CD4-positive, alpha-beta T cell treated with Interleukin-21 for 1 hour (primary cell): ENCODE measurements around the gene DNAJC7.
"Not testable (repeated sequence)": the region's sequence is repeated elsewhere in the genome, so short reads cannot be mapped to it uniquely, and the experiment has no call there.

ENCODE experiments used
- DNase-seq: peaks from one replicate; pipeline ENCODE4 v3.0.0-alpha.2; 2020

Gene DNAJC7

DNA sequence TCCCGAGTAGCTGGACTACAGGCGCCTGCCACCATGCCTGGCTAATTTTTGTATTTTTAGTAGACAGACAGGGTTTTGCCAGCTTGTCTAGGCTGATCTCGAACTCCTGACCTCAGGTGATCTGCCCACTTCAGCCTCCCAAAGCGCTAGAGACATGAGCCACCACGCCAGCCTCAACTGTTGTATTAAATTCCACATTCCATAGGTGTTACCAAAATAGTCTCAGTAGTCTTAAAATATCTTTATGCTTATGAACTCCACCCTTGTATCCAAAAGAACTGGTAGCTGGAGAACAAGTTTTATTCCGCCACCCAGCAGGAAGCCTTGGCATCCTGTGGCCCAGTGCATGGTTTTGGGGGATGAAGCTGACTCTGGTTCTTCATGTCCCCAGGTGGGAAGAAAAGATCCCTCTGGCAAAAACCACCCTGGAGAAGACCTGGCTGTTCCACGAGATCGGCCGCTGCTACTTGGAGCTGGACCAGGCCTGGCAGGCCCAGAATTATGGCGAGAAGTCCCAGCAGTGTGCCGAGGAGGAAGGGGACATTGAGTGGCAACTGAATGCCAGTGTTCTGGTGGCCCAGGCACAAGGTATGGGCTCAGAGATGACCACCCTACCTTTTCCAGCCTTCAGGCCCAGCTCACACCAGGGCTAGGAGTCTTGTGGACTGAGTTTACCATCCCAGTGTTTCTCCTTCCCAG lies 68.3 kb downstream of the DNAJC7 start:
- no peak for DNase-seq

DNA sequence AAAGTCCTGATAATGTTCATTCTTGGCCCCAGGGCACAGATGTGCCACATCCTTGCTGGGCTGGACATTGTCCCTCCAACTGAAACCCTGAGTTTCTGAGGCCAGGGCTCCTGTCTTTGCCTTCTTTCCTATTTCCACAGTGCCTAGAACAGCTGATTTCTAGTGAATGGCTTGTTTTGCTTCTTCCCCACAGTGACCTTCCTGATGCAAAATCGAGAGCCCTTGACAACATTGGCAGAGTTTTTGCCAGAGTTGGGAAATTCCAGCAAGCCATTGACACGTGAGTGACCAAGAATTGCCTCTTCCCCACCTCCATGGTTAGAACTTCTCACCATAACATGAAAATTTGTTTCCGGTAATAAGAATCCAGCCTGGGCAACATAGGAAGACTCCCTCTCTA lies 72.3 kb downstream of the DNAJC7 start:
- DNase-seq, result no peak

DNA sequence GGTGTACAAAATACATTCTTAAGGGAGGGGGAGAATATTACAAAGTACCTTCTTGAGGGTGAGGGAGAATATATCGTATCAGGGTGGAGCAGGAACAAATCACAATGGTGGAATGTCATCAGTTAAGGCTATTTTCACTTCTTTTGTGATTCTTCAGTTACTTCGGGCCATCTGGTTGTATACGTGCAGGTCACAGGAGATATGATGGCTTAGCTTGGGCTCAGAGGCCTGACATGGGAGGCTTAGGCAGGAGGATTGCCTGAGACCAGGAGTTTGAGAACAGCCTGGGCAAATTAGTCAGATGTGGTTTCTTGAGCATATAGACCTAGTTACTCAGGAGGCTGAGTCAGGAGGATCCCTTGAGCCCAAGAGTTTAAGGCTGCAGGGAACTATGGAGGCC lies 73.7 kb downstream of the DNAJC7 start:
- DNase-seq, result no peak

DNA sequence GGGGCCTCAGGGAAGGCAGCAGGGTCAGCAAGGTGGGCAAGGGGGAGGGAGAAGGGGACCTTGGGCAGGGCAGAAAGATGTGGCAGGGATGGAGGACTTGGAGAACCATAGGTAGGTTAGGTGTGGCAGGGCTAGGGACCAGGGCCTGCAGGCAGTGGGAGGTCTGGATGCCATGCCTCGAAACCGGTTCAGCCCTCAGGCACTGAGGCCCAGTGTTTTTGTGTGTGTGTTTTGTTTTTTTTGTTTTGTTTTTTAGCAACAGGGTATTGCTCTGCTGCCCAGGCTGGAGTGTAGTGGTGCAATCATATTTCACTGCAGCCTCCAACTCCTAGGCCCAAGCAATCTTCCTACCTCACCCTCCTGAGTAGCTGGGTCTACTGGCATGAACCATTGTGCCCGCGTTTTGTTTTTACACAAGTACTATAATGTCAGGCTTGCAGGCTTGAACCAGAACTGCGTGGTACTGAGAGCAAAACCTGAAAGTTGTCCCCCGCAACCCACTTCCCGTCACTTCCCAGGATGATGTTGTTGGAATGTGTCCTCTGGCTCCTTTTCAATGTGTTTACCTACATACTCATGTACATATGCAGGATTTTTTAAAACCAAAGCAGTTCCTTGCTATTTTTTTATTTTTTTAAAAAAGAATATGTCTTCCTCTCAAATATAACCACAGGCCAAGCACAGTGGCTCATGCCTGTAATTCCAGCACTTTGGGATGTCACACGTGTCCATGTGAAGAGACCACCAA lies 74.4 kb downstream of the DNAJC7 start:
- no peak for DNase-seq

DNA sequence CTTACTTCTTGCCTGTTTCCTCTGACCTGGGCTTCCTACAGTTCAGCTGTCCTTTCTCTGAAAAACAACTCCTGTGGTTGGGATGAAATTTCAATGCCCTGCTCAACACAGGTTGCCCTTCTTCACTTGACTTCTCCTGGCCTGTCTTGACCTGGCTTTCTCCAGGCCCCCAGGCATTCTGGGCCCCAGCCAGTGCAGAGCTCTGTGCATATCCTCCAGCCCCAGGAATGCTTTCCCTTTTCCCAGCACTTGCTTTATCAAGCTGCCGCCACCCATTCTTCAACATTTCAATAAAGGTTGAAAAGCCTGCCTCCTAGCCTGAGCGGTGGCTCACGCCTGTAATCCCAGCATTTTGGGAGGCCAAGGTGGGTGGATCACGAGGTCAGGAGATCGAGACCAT lies 76.1 kb downstream of the DNAJC7 start:
- DNase-seq, result no peak

DNA sequence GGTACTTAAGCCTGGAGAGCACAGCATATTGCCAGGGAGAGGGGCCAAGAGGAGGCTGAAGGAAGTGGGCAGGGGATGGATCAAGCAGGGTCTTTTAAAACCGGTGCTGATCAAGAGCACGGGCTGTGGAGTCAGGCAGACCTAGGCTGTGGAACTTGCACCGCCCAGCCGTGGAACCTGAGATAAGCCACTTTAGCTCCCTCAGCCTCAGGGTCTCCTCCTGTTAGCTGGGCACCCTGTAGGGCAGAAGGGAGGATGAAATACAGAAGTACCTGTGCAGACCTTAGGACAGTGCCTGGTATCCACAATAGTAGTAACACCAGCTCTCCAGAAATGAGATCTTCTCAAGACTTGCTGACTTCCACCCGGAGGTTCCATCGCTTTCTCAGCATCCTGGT lies 77.5 kb downstream of the DNAJC7 start:
- DNase-seq, result no peak

DNA sequence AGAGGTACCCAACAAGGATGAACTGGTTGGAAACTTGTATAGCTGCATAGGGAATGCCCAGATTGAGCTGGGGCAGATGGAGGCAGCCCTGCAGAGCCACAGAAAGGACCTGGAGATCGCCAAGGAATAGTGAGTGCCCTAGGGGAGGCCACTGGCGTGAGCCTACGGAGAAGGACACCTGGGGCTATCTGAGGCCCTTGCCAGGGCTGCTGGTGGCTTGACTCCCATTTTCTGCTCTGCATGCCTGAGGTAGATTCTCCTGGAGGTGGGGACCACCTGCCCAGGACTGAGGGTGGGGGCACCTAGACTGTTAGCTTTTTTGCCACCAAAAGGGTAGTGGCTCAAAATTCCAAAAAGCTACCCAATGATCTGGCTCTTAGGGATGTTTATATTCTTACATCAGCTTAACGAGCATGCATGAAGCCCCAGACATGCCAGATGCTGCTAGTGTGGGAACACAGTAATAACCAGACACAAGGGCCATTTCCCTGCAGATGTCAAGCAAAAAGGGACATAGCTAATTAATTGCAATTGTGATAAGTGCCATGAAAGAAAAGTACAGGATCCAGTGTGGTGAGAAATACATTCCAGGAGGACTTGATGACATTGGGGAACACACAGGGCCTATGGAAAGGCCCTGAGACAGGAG lies 78.1 kb downstream of the DNAJC7 start:
- no peak for DNase-seq

DNA sequence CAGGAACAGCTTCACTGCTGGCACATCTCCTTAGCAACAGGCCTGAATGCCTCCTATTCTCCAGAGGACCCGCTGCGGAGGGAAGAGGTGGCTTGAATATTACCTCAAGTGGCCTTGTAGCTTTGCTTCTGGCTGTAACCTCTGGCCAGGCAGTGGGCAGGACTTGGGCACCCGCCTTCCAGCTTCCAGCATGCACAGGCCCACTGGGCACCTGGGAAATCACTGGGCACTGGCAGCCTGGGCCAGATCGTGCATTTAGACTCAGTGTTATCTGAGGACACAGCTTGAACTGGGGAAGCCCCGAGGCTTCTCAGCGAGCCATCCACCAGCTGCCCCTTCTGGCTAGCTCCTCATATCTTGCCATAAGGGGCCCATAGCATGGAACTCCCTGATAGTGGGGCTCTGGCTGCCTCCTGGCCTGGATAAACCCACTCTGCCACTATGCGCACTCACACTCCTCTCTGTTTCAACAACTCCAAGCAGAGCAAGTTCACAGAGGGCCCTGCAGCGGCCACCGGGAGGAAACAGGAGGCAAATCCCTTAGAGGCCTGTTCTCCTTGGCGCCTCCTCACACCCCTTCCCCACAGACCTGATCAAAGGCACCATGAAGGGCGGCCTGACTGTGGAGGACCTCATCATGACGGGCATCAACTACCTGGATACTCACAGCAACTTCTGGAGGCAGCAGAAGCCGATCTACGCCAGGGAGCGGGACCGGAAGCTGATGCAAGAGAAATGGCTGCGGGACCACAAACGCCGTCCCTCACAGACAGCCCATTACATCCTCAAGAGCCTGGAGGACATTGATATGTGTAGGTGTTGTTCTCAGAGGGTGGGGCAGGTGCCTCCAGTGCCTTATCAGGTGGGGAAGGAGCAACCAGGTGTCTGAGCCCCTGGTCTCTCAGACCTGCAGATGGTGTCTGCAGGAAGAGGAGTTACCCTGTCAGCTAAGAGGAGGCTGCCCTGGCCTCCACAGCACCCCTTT lies 79.0 kb downstream of the DNAJC7 start:
- no peak for DNase-seq

DNA sequence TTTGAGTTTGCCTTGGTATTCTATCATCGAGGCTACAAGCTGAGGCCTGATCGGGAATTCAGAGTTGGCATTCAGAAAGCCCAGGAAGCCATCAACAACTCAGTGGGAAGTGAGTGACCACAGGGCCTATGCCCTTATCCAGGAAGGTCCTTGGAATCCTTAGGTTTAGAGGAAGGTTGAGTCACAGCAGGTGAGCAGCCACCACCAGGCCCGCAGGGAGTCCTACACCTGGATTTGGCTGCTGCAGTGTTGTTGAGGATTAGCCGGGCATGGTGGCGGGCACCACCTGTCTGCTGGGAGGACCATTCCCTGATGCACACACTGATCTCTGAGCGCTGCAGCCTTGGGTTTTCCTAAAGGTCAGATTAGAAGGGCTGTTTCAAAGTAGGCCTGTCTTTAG lies 81.6 kb downstream of the DNAJC7 start:
- no peak for DNase-seq

DNA sequence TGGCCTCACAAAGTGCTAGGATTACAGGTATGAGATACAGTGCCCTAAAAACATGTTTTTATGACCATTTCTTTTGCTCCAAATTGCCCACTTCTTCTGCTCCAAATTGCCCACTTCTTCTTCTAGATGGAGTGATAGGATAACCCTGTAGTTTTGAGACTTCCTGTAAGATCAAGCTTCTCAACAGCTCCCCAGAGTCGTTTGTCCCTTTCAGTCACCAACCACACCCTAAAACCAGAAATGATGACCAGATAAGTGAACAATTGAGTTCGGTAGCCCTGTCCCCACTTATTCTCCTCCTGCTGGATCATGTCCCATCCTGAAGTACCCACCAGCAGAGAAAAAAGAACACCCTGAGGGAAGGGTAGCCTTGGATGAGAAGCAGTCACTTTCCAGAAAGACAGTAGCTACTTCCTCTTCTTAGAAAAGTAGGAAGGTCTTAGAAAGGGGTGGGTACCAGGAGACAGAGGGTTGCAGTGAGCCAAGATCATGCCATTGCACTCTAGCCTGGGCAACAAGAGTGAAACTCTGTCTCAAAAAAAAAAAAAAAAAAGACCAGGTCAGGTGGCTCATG lies 84.3 kb downstream of the DNAJC7 start:
- DNase-seq, result no peak

DNA sequence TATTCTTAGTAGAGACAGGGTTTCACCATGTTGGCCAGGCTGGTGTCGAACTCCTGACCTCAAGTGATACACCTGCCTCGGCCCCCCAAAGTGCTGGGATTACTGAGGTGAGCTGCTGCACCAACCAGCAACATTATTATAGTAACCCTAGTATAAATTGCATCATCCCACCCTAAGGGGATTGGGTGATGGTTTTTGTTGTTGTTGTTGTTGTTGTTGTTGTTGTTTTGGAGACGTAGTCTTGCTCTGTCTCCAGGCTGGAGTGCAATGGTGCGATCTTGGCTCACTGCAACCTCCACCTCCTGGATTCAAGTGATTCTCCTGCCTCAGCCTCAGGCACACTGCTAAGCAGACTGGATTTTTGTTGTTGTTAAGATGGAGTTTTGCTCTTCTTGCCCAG lies 85.5 kb downstream of the DNAJC7 start:
- DNase-seq, result not testable (repeated sequence)

DNA sequence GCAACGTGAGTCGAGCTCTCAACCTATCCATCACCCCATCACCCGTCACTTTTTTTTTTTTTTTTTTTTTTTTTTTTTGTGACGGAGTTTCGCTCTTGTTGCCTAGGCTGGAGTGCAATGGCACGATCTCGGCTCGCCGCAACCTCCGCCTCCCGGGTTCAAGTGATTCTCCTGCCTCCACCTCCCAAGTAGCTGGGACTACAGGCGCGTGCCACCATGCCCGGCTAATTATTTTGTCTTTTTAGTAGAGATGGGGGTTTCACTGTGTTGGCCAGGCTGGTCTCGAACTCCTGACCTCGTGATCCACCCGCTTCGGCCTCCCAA lies 86.4 kb downstream of the DNAJC7 start:
- not testable (repeated sequence) for DNase-seq

DNA sequence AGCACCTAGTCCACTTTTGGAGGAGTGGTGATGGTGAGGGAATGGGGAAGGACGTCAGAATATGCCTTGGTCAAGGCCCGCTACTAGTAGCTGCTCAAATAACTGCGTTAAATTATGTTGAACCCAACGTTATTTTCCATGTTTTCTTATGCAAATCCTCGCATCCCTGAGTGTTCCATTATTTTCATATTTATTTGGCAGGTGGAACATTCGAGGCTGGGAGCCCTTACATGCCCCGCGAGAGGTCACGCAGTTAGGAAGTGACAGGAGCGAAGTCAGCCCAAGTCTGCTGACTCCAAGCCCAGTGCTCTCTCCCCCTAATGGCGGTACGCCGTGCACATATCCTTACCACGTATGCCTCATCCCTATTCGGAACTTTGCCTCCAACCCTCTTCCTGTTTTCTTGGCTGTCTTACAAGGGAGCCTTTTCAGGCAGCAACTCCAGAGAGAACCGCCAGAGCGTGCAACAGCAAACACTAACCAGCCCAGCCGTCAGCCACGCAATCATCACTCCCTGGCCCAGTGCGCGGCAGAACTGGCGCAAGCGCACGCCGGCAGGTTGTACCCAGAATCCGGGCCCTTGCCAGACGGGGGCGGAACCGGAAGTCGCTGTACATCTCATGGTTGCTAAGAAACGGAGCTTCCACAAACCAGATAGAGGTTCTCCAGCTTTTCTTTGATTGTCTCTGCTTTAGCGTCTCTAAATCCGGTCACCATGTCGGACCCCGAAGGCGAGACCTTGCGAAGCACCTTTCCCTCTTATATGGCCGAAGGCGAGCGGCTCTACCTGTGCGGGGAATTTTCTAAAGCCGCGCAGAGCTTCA lies 87.0 kb downstream of the DNAJC7 start, which contains the start of gene ODAD4:
Gene ODAD4, plus strand, starts transcription at position 609 of the 824 bp plus-strand sequence. Its CDS starts 107 bp downstream, at position 716.
- DNase-seq, result peak; percentile 96

DNA sequence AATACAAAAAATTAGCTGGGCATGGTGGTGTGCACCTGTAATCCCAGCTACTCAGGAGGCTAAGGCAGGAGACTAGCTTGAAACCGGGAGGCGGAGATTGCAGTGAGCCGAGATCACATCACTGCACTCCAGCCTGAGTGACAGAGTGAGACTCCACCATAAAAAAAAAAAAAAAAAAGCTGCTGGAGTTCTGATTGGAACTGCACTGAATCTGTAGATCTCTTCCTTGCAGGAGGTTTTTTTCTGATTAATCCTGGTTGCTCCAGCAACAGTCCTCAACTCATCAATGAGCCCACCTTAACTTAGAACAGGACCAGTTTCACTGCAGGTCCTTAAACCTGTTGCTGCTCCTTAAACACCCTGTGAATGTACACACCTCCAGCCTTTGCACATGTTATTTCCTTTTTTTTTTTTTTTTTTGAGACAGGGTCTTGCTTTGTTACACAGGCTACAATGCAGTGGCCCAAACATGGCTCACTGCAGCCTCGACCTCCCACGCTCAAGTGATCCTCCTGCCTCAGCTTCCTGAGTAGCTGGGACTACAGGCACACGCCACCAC lies 88.5 kb downstream of the DNAJC7 start:
- no peak for DNase-seq
